ENCODE results near the gene LRRC46.

Gene LRRC46

DNA sequence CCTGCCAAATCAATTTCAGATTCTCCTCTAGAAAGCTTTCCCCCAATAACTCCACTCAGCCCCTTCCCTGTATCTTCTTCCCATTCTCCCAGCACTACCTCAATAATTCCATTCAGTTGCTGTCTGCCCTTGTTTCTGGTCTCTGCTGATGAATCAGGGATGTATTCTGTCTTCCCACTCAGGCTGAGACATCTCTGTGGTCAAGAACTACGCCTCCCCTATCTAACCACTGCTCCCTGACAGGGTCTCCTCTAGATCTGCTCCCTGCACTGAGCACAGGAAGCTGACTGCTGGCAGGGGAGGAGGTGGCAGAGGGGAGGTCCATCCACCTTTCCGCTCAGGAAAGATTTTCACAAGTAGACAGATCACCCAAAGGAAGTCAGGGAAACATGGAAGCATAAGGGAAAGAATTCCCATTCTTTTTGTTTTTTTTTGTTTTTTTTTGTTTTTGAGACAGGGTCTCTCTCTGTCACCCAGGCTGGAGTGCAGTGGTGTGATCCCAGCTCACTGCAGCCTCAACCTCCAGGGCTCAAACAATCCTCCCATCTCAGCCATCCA, 47.6 kb downstream of the LRRC46 start:
- DNase-seq = peak in 1 of 2 donors; percentile 32

DNA sequence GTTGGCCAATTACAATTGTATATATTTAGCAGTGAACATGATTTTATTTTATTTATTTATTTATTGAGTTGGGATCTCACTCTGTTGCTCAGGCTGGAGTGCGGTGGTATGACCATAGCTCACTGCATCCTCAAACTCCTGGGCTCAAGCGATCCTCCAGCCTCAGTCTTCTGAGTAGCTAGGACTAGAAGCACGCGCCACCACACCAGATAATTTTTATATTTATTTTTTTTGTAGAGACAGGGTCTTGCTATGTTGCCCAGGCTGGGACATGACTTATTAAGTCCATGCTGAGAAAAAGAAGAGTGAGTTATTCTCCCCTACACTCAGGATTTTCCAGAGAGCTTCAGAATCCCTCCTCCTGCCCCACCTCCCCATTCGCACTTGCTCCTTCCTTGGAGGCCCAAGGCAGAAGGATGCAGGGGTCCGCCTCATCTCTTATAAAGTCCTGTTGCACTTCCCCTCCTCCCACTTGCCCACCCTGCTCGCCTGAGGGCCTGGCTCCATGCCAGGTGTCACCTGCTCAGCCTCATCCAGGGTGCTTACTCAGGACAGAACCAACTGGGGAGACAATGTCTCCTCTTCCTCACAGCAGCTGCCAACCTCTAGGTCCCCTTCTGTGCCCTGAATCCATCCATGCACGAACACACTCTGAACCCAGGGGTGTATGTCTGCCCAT, 48.4 kb downstream of the LRRC46 start:
- DNase-seq = no peak

DNA sequence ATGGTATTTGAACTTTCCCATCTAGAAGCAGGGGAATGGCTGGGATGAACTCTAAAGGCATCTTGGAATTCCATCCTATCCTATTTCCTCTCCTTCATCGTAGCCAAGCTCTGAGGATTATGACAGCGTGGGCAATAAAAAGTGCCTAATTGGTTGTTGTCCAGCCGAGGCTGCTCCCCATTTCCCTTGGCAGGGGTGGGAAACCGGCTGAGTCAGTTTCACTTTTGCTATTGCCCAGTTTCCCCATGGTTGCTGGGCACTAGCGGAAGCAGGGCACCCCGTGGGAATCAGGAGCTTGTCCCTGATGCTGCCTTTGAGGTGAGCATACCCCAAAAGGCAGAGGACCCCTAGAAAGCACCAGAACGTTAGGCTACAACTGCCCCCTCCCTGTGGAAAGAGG, 50.8 kb downstream of the LRRC46 start:
- DNase-seq = peak in 1 of 2 donors; percentile 37

DNA sequence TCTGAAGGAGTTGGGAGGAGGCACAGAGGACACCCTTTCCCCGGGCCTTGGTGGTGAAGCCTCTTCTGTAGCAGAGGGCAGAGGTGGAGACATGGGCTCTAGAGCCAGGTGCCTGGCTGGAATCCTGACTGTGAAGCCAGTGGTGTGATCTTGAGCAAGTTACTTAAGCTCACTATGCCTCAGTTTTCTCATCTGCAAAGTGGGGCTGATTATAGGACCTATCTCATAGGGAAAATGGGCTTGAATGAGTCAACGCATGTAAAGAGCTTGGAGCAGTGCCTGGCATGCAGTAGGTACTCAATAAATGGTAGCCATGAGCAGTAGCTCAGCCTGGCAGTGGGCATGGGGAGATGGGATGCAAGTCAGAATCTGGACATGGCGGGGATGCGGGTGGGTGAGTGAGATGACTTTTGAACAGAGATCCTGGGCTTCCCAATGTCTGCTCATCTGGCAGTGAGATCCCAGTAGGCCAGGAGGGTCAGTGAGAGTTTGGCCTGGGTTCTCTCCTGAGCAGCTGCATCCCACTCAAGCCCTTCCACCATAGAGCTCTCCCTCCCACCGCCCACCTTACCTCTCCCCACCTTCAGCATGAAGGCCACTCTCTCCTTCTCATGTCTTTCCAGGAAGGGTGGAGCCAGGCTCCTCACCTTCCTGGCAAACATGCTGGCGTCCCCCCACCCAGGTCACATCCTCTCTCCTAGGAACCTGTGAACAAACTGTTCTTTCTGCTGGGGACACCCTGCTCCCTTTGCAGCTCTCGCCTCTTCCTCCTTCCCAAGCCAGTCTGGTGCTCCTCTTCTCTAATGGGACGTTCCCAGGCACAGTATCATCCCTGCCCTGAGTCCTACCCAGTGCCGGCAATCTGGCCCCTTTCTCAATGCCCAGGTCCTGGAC, 51.5 kb downstream of the LRRC46 start:
- no peak for DNase-seq

DNA sequence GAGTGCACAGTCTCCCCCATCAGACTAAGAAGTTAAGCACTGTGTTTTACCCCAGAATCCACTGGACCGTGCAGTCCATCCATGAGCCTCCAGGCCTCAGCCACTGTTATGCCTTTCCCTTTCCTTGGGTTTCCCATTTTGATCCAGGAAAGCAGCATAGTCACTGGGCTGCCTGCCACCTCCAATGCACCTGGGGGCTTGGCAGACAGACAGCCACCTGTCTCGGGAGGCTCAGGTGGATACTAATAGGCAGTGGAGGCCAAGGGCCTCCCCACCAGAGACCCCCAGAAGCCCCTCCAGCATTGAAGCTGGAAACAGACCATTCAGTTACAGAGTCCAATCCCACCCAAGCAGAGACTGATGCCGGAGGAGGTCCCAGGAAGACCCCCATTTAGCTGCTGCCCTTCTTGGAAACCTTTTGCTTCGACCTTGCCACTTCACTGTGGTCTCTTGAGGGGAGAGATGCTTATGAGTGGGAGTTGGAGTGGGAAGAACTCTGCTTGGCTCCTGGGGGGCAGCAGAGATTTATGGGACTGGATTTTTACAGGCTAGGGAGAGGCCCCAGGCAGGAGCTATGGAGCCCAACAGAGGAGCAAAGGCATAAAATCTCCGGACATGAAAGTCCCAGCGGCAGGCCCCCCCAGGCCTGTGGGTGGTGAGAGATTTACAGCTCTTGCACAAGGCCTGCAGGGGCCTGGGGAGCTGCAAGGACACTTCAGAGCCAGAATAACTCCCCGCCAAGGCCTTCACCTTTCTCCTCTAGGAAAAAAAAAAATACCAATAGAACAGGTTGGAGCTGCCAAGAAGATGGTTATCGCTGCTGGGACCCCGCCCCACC, 52.3 kb downstream of the LRRC46 start:
- no peak for DNase-seq

DNA sequence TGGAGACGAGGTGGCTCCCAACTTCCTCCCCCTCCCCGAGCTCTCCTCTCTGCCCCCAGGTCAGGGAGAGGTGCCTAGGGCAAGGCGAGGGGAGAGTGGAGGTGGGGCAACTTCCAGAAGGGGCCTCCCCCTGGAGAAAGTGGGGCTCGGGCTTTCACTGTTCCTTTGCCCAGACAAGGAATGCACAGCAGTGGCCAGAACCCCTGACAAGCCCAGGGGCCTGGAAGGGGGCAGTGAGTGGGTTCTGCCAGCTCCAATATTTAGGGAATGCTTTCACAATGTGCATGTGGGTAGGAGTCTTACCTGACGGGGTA, 52.9 kb downstream of the LRRC46 start:
- no peak for DNase-seq

DNA sequence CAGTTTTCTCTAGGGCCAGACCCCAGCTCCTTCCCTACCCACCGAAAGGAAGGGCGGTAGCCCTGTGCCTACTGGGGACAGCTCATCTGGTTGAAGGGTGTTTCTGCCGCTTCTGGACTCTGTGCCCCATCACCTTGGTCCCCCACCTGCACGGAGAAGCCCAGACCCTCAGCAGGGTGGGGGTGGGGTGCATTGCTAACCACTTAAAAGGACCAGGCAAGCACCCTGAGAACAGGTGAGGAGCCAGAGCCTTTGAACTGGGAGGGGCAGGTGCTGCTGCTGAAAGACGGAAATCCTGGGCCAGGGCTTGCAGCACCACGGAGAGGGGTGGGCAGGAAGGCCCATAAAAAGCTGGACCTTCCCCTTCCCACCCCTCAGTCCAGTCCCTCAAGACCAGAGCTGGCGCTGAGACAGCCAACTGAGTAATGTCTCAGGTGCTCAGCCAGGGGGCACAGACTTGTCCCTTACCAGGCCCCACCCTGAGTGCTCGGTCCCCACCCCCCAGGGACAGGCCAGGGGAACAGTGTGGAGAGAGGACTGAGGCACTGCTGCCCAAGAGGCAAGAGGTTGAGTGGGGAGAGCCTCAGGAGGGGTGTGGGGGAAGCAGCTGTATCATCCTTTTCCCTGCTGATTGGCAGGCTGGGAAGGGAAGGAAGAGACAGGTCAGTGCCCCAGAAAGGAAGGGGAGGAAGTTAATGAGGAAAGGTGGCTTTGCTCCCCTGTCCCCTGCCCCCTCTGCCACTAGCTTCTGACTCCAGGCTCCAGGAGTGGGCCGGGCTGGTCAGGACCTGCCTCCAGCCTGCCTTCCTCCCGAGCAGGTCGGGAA, 53.6 kb downstream of the LRRC46 start:
- no peak for DNase-seq

Data from bone marrow (tissue), 2 donors.